Measurements from ENCODE around the gene PRSS56.

DNA sequence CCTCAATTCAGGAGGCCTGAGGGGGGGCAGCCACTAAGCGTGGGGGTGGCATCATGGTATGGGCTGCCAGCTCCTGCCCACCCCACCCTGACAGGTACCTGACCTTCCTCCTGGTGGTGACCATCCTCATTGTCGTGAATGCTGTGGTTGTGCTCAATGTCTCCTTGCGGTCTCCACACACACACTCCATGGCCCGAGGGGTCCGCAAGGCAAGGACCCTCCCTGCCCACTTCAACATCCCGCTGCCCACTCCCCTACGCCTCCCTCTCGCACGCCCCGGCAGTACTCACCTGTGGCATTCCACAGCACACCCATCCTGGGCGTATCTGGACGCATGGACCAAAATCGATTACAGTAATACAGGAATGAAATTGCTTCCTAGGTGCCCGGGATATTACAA lies 23.3 kb downstream of the PRSS56 start:
- TF ChIP-seq CTCF (IDR thresholded peaks at IDR 0.05; ENCODE audit: poor library complexity, severe bottlenecking) (no peak), MXI1 (conservative IDR thresholded peaks at IDR 0.05; ENCODE audit: poor library complexity, severe bottlenecking) (no peak), RAD21 (conservative IDR thresholded peaks at IDR 0.05) (no peak), POLR2AphosphoS5 (IDR thresholded peaks at IDR 0.05) (no peak), TAF1 (IDR thresholded peaks at IDR 0.05; ENCODE audit: low read depth) (no peak), EP300 (conservative IDR thresholded peaks at IDR 0.05; ENCODE audit: poor library complexity, severe bottlenecking) (no peak), EZH2 (IDR thresholded peaks at IDR 0.05; ENCODE audit: borderline replicate concordance, insufficient read depth, low read length, poor library complexity, severe bottlenecking) (no peak)
- TF ChIP-seq, protein P1, sequence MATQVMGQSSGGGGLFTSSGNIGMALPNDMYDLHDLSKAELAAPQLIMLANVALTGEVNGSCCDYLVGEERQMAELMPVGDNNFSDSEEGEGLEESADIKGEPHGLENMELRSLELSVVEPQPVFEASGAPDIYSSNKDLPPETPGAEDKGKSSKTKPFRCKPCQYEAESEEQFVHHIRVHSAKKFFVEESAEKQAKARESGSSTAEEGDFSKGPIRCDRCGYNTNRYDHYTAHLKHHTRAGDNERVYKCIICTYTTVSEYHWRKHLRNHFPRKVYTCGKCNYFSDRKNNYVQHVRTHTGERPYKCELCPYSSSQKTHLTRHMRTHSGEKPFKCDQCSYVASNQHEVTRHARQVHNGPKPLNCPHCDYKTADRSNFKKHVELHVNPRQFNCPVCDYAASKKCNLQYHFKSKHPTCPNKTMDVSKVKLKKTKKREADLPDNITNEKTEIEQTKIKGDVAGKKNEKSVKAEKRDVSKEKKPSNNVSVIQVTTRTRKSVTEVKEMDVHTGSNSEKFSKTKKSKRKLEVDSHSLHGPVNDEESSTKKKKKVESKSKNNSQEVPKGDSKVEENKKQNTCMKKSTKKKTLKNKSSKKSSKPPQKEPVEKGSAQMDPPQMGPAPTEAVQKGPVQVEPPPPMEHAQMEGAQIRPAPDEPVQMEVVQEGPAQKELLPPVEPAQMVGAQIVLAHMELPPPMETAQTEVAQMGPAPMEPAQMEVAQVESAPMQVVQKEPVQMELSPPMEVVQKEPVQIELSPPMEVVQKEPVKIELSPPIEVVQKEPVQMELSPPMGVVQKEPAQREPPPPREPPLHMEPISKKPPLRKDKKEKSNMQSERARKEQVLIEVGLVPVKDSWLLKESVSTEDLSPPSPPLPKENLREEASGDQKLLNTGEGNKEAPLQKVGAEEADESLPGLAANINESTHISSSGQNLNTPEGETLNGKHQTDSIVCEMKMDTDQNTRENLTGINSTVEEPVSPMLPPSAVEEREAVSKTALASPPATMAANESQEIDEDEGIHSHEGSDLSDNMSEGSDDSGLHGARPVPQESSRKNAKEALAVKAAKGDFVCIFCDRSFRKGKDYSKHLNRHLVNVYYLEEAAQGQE (IDR thresholded peaks at IDR 0.05; ENCODE audit: borderline replicate concordance): no peak
